ENCODE measurements around the gene SLC25A51. TPM values are rescaled to one million over a fixed set of nuclear protein-coding genes. Genes with fewer than 3 reads are reported as not detected.

The SLC25A51 gene
- total RNA-seq, 6 donors from 2014 or later: 19.4 to 51.4 (median 31.9) TPM

- Histone ChIP-seq H3K4me3 (no peak overlapping the region), H3K9me3 (no peaks in the 10 kb centered on the region), H3K4me1 (no peaks in the 10 kb centered on the region), H3K27me3 (no peaks in the 10 kb centered on the region), H3K27ac (no peak overlapping the region), H3K36me3 (peaks cover 0 to 6% (median 1%) of the 10 kb centered on the region in 4 donors)
- DNase-seq (no peak), ATAC-seq (ENCODE audit: low FRiP score in 2 of 2) (no peak)
- TF ChIP-seq POLR2AphosphoS5 (IDR thresholded peaks at IDR 0.05) (no peak), EP300 (IDR thresholded peaks at IDR 0.05) (no peak), CTCF (IDR thresholded peaks at IDR 0.05) (no peak), POLR2A (IDR thresholded peaks at IDR 0.05) (no peak)
- WGBS, 2 donors: 96 to 100% methylated on average over 2 of the region's 2 CpGs
Measured at GRCh38 chr9:37873955-37874354, 30.0 kb downstream of the SLC25A51 start.

GRCh38 chr9:37870799-37871176 lies 33.1 kb downstream of the SLC25A51 start:
- DNase-seq (no peak), ATAC-seq (ENCODE audit: low FRiP score in 2 of 2) (no peak)
- no peak for TF ChIP-seq POLR2AphosphoS5 (IDR thresholded peaks at IDR 0.05)
- no peak for TF ChIP-seq POLR2A (IDR thresholded peaks at IDR 0.05)
- no peak for TF ChIP-seq EP300 (IDR thresholded peaks at IDR 0.05)
- TF ChIP-seq CTCF (IDR thresholded peaks at IDR 0.05): no peak
- 82 to 83% methylated on average over 5 of the region's 5 CpGs for WGBS, 2 donors
- no peak overlapping the region for H3K27ac ChIP-seq
- no peaks in the 10 kb centered on the region for H3K9me3 ChIP-seq
- peaks cover 0 to 3% (median 0%) of the 10 kb centered on the region in 4 donors for H3K36me3 ChIP-seq
- no peaks in the 10 kb centered on the region for H3K27me3 ChIP-seq
- H3K4me3 ChIP-seq: no peak overlapping the region
- no peaks in the 10 kb centered on the region for H3K4me1 ChIP-seq

GRCh38 chr9:37870081-37870798 lies 33.7 kb downstream of the SLC25A51 start:
- no peaks in the 10 kb centered on the region for H3K27me3 ChIP-seq
- H3K4me1 ChIP-seq: no peaks in the 10 kb centered on the region
- H3K4me3 ChIP-seq: no peak overlapping the region
- 96 to 98% methylated on average over 5 of the region's 5 CpGs for WGBS, 2 donors
- no peak for TF ChIP-seq CTCF (IDR thresholded peaks at IDR 0.05)
- TF ChIP-seq POLR2A (IDR thresholded peaks at IDR 0.05): no peak
- no peak for TF ChIP-seq POLR2AphosphoS5 (IDR thresholded peaks at IDR 0.05)
- TF ChIP-seq EP300 (IDR thresholded peaks at IDR 0.05): no peak
- no peak for DNase-seq
- H3K36me3 ChIP-seq: peaks cover 0 to 3% (median 0%) of the 10 kb centered on the region in 4 donors
- no peak overlapping the region for H3K27ac ChIP-seq
- ATAC-seq (ENCODE audit: low FRiP score in 2 of 2): no peak
- H3K9me3 ChIP-seq: no peaks in the 10 kb centered on the region

GRCh38 chr9:37862530-37862929 lies 41.4 kb downstream of the SLC25A51 start:
- H3K27me3 ChIP-seq: no peaks in the 10 kb centered on the region
- 79 to 92% methylated on average over 2 to 3 of the region's 3 CpGs for WGBS, 2 donors
- H3K4me3 ChIP-seq: no peak overlapping the region
- no peak for TF ChIP-seq EP300 (IDR thresholded peaks at IDR 0.05)
- peaks cover 6 to 43% (median 28%) of the 10 kb centered on the region in 4 donors for H3K36me3 ChIP-seq
- no peaks in the 10 kb centered on the region for H3K9me3 ChIP-seq
- H3K4me1 ChIP-seq: no peaks in the 10 kb centered on the region
- ATAC-seq (ENCODE audit: low FRiP score in 2 of 2) (no peak), DNase-seq (no peak)
- no peak overlapping the region for H3K27ac ChIP-seq

GRCh38 chr9:37859043-37859442 lies 44.9 kb downstream of the SLC25A51 start:
- Histone ChIP-seq H3K36me3 (peaks cover 6 to 58% (median 31%) of the 10 kb centered on the region in 4 donors), H3K4me3 (no peak overlapping the region), H3K27ac (no peak overlapping the region), H3K9me3 (no peaks in the 10 kb centered on the region), H3K27me3 (no peaks in the 10 kb centered on the region), H3K4me1 (no peaks in the 10 kb centered on the region)
- WGBS, 2 donors: 84 to 90% methylated on average over 1 of the region's 1 CpG
- TF ChIP-seq EP300 (IDR thresholded peaks at IDR 0.05) (no peak), POLR2AphosphoS5 (IDR thresholded peaks at IDR 0.05) (no peak), CTCF (IDR thresholded peaks at IDR 0.05) (no peak), POLR2A (IDR thresholded peaks at IDR 0.05) (no peak)
- ATAC-seq (ENCODE audit: low FRiP score in 2 of 2) (no peak), DNase-seq (no peak)

Measured in upper lobe of left lung (tissue), 6 donors.